Muscle layer of duodenum (tissue), 2 donors: ENCODE data around the gene FSTL5.

Experiments
- H3K27ac ChIP-seq: one replicate; pipeline ENCODE4 v1.7.0; 2013; ENCODE audit warnings: mild to moderate bottlenecking, low read length
- H3K27me3 ChIP-seq: one replicate; pipeline ENCODE4 v1.7.0; 2013; ENCODE audit warnings: low read depth, mild to moderate bottlenecking, control low read depth, low read length
- H3K36me3 ChIP-seq, 2 donors: one replicate each; pipeline ENCODE4 v1.7.0; 2013; ENCODE audit warnings: low read length in 2 of 2, control low read depth in 1 of 2, mild to moderate bottlenecking in 1 of 2; ENCODE audit not compliant: insufficient read depth in 2 of 2, control insufficient read depth in 1 of 2
- H3K4me1 ChIP-seq, 2 donors: one replicate each; pipeline ENCODE4 v1.7.0; 2013; ENCODE audit warnings: low read length in 2 of 2, mild to moderate bottlenecking in 2 of 2, control low read depth in 1 of 2, moderate library complexity in 1 of 2; ENCODE audit not compliant: insufficient read depth in 2 of 2, control insufficient read depth in 1 of 2
- H3K4me3 ChIP-seq, 2 donors: one replicate each; pipeline ENCODE4 v1.7.0; 2013; ENCODE audit warnings: low read length in 2 of 2, low read depth in 1 of 2, mild to moderate bottlenecking in 1 of 2
- H3K9me3 ChIP-seq, 2 donors: one replicate each; pipeline ENCODE4 v1.7.0; 2013; ENCODE audit warnings: low read length in 2 of 2, control low read depth in 1 of 2, mild to moderate bottlenecking in 1 of 2; ENCODE audit not compliant: control insufficient read depth in 1 of 2
- donor health status: healthy.

FSTL5 gene

GRCh38 chr4:161428180-161428965 is 735.4 kb downstream of the FSTL5 start:
- H3K36me3 ChIP-seq: no peaks in the 10 kb centered on the region
- no peaks in the 10 kb centered on the region for H3K4me1 ChIP-seq
- peaks cover 0 to 2% of the 10 kb centered on the region in 2 donors for H3K9me3 ChIP-seq
- no peak overlapping the region for H3K27ac ChIP-seq
- no peak overlapping the region for H3K4me3 ChIP-seq
- no peaks in the 10 kb centered on the region for H3K27me3 ChIP-seq

- H3K9me3 ChIP-seq: no peaks in the 10 kb centered on the region
- no peaks in the 10 kb centered on the region for H3K27me3 ChIP-seq
Measured at GRCh38 chr4:161419822-161420221, 744.0 kb downstream of the FSTL5 start.

GRCh38 chr4:161411901-161412300 is 751.9 kb downstream of the FSTL5 start:
- no peaks in the 10 kb centered on the region for H3K27me3 ChIP-seq
- H3K27ac ChIP-seq: no peak overlapping the region
- peaks cover 0 to 4% of the 10 kb centered on the region in 2 donors for H3K9me3 ChIP-seq
- H3K4me1 ChIP-seq: no peaks in the 10 kb centered on the region
- no peak overlapping the region for H3K4me3 ChIP-seq
- no peaks in the 10 kb centered on the region for H3K36me3 ChIP-seq

More at GRCh38 chr4:161419822-161420221, 744.0 kb downstream of the FSTL5 start:
- Histone ChIP-seq H3K27ac (no peak overlapping the region), H3K4me1 (no peaks in the 10 kb centered on the region), H3K36me3 (no peaks in the 10 kb centered on the region), H3K4me3 (no peak overlapping the region)

GRCh38 chr4:161404346-161405110 is 759.3 kb downstream of the FSTL5 start:
- Histone ChIP-seq H3K4me3 (no peak overlapping the region), H3K4me1 (no peaks in the 10 kb centered on the region), H3K27ac (no peak overlapping the region), H3K27me3 (no peaks in the 10 kb centered on the region), H3K36me3 (no peaks in the 10 kb centered on the region), H3K9me3 (peaks cover 0 to 9% of the 10 kb centered on the region in 2 donors)

GRCh38 chr4:161403781-161404180 is 760.0 kb downstream of the FSTL5 start:
- Histone ChIP-seq H3K27me3 (no peaks in the 10 kb centered on the region), H3K4me3 (no peak overlapping the region), H3K36me3 (no peaks in the 10 kb centered on the region), H3K27ac (no peak overlapping the region), H3K4me1 (no peaks in the 10 kb centered on the region), H3K9me3 (peaks cover 0 to 9% of the 10 kb centered on the region in 2 donors)

- Histone ChIP-seq H3K4me3 (no peak overlapping the region), H3K36me3 (no peaks in the 10 kb centered on the region), H3K27ac (no peak overlapping the region), H3K9me3 (no peaks in the 10 kb centered on the region), H3K4me1 (no peaks in the 10 kb centered on the region), H3K27me3 (no peaks in the 10 kb centered on the region)
Measured at GRCh38 chr4:161393602-161394001, 770.2 kb downstream of the FSTL5 start.

GRCh38 chr4:161382655-161383054 is 781.1 kb downstream of the FSTL5 start:
- Histone ChIP-seq H3K4me1 (no peaks in the 10 kb centered on the region), H3K36me3 (no peaks in the 10 kb centered on the region), H3K9me3 (no peaks in the 10 kb centered on the region)

GRCh38 chr4:161376275-161376674 is 787.5 kb downstream of the FSTL5 start:
- Histone ChIP-seq H3K36me3 (no peaks in the 10 kb centered on the region), H3K9me3 (no peaks in the 10 kb centered on the region), H3K27ac (no peak overlapping the region), H3K4me3 (no peak overlapping the region), H3K4me1 (no peaks in the 10 kb centered on the region), H3K27me3 (no peaks in the 10 kb centered on the region)

More at GRCh38 chr4:161382655-161383054, 781.1 kb downstream of the FSTL5 start:
- Histone ChIP-seq H3K4me3 (no peak overlapping the region), H3K27me3 (no peaks in the 10 kb centered on the region), H3K27ac (no peak overlapping the region)

- Histone ChIP-seq H3K4me1 (no peaks in the 10 kb centered on the region), H3K4me3 (no peak overlapping the region), H3K9me3 (no peaks in the 10 kb centered on the region), H3K27ac (no peak overlapping the region), H3K27me3 (no peaks in the 10 kb centered on the region), H3K36me3 (no peaks in the 10 kb centered on the region)
Measured at GRCh38 chr4:161364681-161365080, 799.1 kb downstream of the FSTL5 start.

- H3K9me3 ChIP-seq: no peaks in the 10 kb centered on the region
- H3K4me1 ChIP-seq: no peaks in the 10 kb centered on the region
- no peak overlapping the region for H3K27ac ChIP-seq
- no peak overlapping the region for H3K4me3 ChIP-seq
- H3K27me3 ChIP-seq: no peaks in the 10 kb centered on the region
- H3K36me3 ChIP-seq: no peaks in the 10 kb centered on the region
Measured at GRCh38 chr4:161360982-161361381, 802.8 kb downstream of the FSTL5 start.

- Histone ChIP-seq H3K27me3 (no peaks in the 10 kb centered on the region), H3K4me1 (no peaks in the 10 kb centered on the region), H3K36me3 (no peaks in the 10 kb centered on the region), H3K9me3 (no peaks in the 10 kb centered on the region), H3K27ac (no peak overlapping the region), H3K4me3 (no peak overlapping the region)
Measured at GRCh38 chr4:161359491-161359890, 804.3 kb downstream of the FSTL5 start.
